GM12878 (cell line): Measurements from ENCODE around the gene DIAPH1. TPM values are rescaled to one million over a fixed set of nuclear protein-coding genes. Genes with fewer than 3 reads are reported as not detected.

Experiments
- ATAC-seq: fragments of 200-7000 bp; cut with Tn5 transposase; 3 replicates; pipeline ENCODE4 v1.9.1; 2020; ENCODE audit warnings: mild to moderate bottlenecking, moderate library complexity
- BruUV-seq: library from RNA; stranded (reverse); fragments of 400-500 nt; replicated peaks from 2 replicates; lab custom pipeline; 2021; lab: Mats Ljungman, UMichigan
- CTCF ChIA-PET: fragments of 300-600 bp; sonication (Branson Sonifier 250); formaldehyde crosslinking; extraction: SDS; loops from one replicate; lab custom pipeline; 2021; ENCODE audit warnings: inconsistent platforms; lab: Yijun Ruan, JAX
- POLR2A ChIA-PET: fragments of 350-600 bp; formaldehyde crosslinking; extraction: SDS; loops from one replicate; lab custom pipeline; 2021; ENCODE audit warnings: inconsistent platforms; lab: Charles Lee
- RAD21 ChIA-PET: fragments of 300-600 bp; sonication (Branson Sonifier 250); formaldehyde crosslinking; loops from one replicate; lab custom pipeline; 2023; ENCODE audit warnings: antibody characterized with exemption; ENCODE audit not compliant: unreplicated experiment; lab: Charles Lee
- SMC1A ChIA-PET: fragments of 300-600 bp; sonication (Branson Sonifier 250); formaldehyde crosslinking; loops from one replicate; lab custom pipeline; 2023; ENCODE audit not compliant: unreplicated experiment, uncharacterized antibody; lab: Charles Lee
- DNase-seq: peaks from one replicate; pipeline ENCODE4 v3.0.0-alpha.2; 2011; ENCODE audit warnings: low read depth, low spot score
- FAIRE-seq: peaks from 3 replicates; lab custom pipeline; 2011; peaks lifted over from hg19 to GRCh38; lab: Jason Lieb, UNC
- H2AFZ ChIP-seq: 2 replicates; pipeline ENCODE4 v1.6.0; 2011; ENCODE audit warnings: low read depth, low read length, control low read depth; ENCODE audit not compliant: control insufficient read depth
- H3K27ac ChIP-seq: 2 replicates; pipeline ENCODE4 v1.5.1; 2011; ENCODE audit warnings: control low read depth; ENCODE audit not compliant: control insufficient read depth, insufficient read depth
- H3K27me3 ChIP-seq, 2 experiments: replicated peaks in 1 of 2; 2 replicates each; pipeline versions ENCODE4 v1.6.0 to v1.6.1; 2011; ENCODE audit warnings: low read length in 1 of 2; ENCODE audit not compliant: control insufficient read depth in 2 of 2, insufficient read depth in 2 of 2
- H3K36me3 ChIP-seq, 2 experiments: 2 replicates each; pipeline ENCODE4 v1.5.1; 2011; ENCODE audit warnings: low read length in 1 of 2; ENCODE audit not compliant: control insufficient read depth in 2 of 2, insufficient read depth in 2 of 2
- H3K4me1 ChIP-seq: 2 replicates; pipeline ENCODE4 v1.6.1; 2011; ENCODE audit warnings: mild to moderate bottlenecking, low read length, moderate library complexity, mixed read lengths; ENCODE audit not compliant: control insufficient read depth, insufficient read depth
- H3K4me2 ChIP-seq: 2 replicates; pipeline ENCODE4 v1.6.0; 2011; ENCODE audit warnings: control low read depth; ENCODE audit not compliant: control insufficient read depth, insufficient read depth
- H3K4me3 ChIP-seq: fragments of 200-600 bp; sonication (generic); 2 replicates; pipeline ENCODE4 v1.5.1; 2016
- H3K79me2 ChIP-seq: 2 replicates; pipeline ENCODE4 v1.6.0; 2011; ENCODE audit warnings: low read length; ENCODE audit not compliant: control insufficient read depth, insufficient read depth
- H3K9ac ChIP-seq: 2 replicates; pipeline ENCODE4 v1.8.0; 2011; ENCODE audit warnings: low read length, control low read depth, mixed read lengths; ENCODE audit not compliant: control insufficient read depth, insufficient read depth
- H3K9me3 ChIP-seq: replicated peaks from 3 replicates; pipeline ENCODE4 v1.5.1; 2011; ENCODE audit warnings: mild to moderate bottlenecking, low read length; ENCODE audit not compliant: control insufficient read depth, insufficient read depth
- H4K20me1 ChIP-seq: 2 replicates; pipeline ENCODE4 v1.6.0; 2011; ENCODE audit not compliant: control insufficient read depth, insufficient read depth
- ATF2 ChIP-seq: IDR thresholded peaks from 2 replicates; pipeline ENCODE4 v1.6.1; 2012; ENCODE audit warnings: low read length, inconsistent platforms
- BHLHE40 ChIP-seq, 2 experiments: fragments of 450-650 bp in 1 of 2; IDR thresholded peaks; 2 replicates each; pipeline ENCODE4 v1.6.1; 2011 to 2017; ENCODE audit warnings: low read depth in 2 of 2, borderline replicate concordance in 1 of 2, improper control_type of control experiment in 1 of 2, low read length in 1 of 2, mild to moderate bottlenecking in 1 of 2
- E2F4 ChIP-seq: IDR thresholded peaks from 2 replicates; pipeline ENCODE4 v1.6.1; 2012; ENCODE audit warnings: low read depth, low read length, improper control_type of control experiment
- LARP7 ChIP-seq: fragments of 450-650 bp; IDR thresholded peaks from 2 replicates; pipeline ENCODE4 v1.6.1; 2017; ENCODE audit warnings: mild to moderate bottlenecking
- NFXL1 ChIP-seq: fragments of 450-650 bp; IDR thresholded peaks from 2 replicates; pipeline ENCODE4 v1.6.1; 2017; ENCODE audit warnings: antibody characterized with exemption, mild to moderate bottlenecking, borderline replicate concordance
- PML ChIP-seq: IDR thresholded peaks from 2 replicates; pipeline ENCODE4 v1.6.1; 2012; ENCODE audit warnings: low read length, inconsistent platforms
- RB1 ChIP-seq: fragments of 450-650 bp; formaldehyde crosslinking; IDR thresholded peaks from 2 replicates; pipeline ENCODE4 v1.6.1; 2017; ENCODE audit warnings: mild to moderate bottlenecking, borderline replicate concordance
- SIX5 ChIP-seq: IDR thresholded peaks from 2 replicates; pipeline ENCODE4 v1.6.1; 2011; ENCODE audit warnings: mild to moderate bottlenecking, low read depth, low read length, moderate library complexity; ENCODE audit not compliant: severe bottlenecking
- in situ Hi-C: fragments of 300-500 bp; cut with MboI; formaldehyde crosslinking; loops from 9 replicates; pipeline ENCODE4 v1.14.3; 2018; ENCODE audit warnings: mixed read lengths
- intact Hi-C: fragments of 100-400 bp; cut with micrococcal nuclease; formaldehyde crosslinking; loops from one replicate; pipeline ENCODE4 v1.14.2; 2022; ENCODE audit not compliant: unreplicated experiment
- polyA plus RNA-seq, 11 experiments: library from polyadenylated mRNA; depleted of rRNA in 4 of 11; unstranded in 6 of 11; stranded (reverse) in 5 of 11; fragments of >200 nt; fragmentation: Nextera tagmentation in 4 of 11; fragmentation: Illumina TruSeq in 1 of 11; extraction: Ambion mirVana in 4 of 11; extraction: Trizol in 1 of 11; gene quantifications; 1 replicate in 1 of 11; 2 replicates in 10 of 11; pipeline versions ENCODE4 v1.2.1 to v1.2.3, GENCODE V29; 2011 to 2016; ENCODE audit warnings: inconsistent platforms in 2 of 11, missing spikeins in 2 of 11, low read depth in 1 of 11
- total RNA-seq, 4 experiments: library from RNA; depleted of rRNA in 3 of 4; stranded (reverse); fragments of >200 nt in 3 of 4; fragmentation: Illumina TruSeq in 1 of 4; extraction: Trizol in 1 of 4; gene quantifications; 2 replicates each; pipeline versions ENCODE4 v1.2.1 to v1.2.3, GENCODE V29; 2013 to 2021

The DIAPH1 gene
- total and polyA plus RNA-seq, 10 of the 15 experiments (the other 5 are each of a cell fraction or from before 2014, with no cell fraction given): 37.8 to 168 (median 59.0) TPM

GRCh38 chr5:141560151-141560550 is 58.6 kb downstream of the DIAPH1 start:
- SMC1A ChIA-PET: interaction anchor here (6.3 kb wide), 1 partner anchor 144 kb away, joined by 67 read pairs; the partner anchor contains the start of genes PCDHGA10 and PCDHGB7
- no peaks in the 10 kb centered on the region for H3K4me1 ChIP-seq
- POLR2A ChIA-PET: interaction anchor here (0.6 kb wide), 1 partner anchor 85 kb away, joined by 3 read pairs; no protein-coding TSS in a partner anchor
- H3K9me3 ChIP-seq: no peaks in the 10 kb centered on the region
- TF ChIP-seq RB1 (no peak), PML (no peak), ATF2 (no peak), BHLHE40 (IDR thresholded peaks at IDR 0.05; ENCODE audit: borderline replicate concordance in 1 of 2, low read depth in 2 of 2, low read length in 1 of 2) (no peak), NFXL1 (no peak), LARP7 (no peak), SIX5 (no peak), E2F4 (no peak)
- H3K4me3 ChIP-seq: no peak overlapping the region
- intact Hi-C loops: loop anchor here (10.0 kb wide), 1 partner anchor 375 kb away; the partner anchor contains the start of genes PCDHB16 and PCDHB9
- in situ Hi-C loops: loop anchor here (5.0 to 25.0 kb wide), 4 partner anchors 143 to 748 kb away; partner anchors contain the start of genes PCDHA3, PCDHA4, PCDHA5 and PCDHB12
- FAIRE-seq (no peak), DNase-seq (no peak), ATAC-seq (no peak)
- no peak overlapping the region for H3K27ac ChIP-seq
- no peak overlapping the region for H2AFZ ChIP-seq
- peaks cover 4 to 22% of the 10 kb centered on the region in 2 experiments for H3K36me3 ChIP-seq
- H3K27me3 ChIP-seq: no peaks in the 10 kb centered on the region
- no peaks in the 10 kb centered on the region for H3K79me2 ChIP-seq
- no TSS peak for BruUV-seq
- H3K9ac ChIP-seq: no peak overlapping the region
- no peak overlapping the region for H3K4me2 ChIP-seq
- CTCF ChIA-PET: no interaction called here
- H4K20me1 ChIP-seq: no peaks in the 10 kb centered on the region
- RAD21 ChIA-PET: interaction anchor here (0.6 kb wide), 1 partner anchor 114 kb away, joined by 3 read pairs; no protein-coding TSS in a partner anchor
